Measurements from ENCODE around the gene NMNAT2.

NMNAT2 gene

DNA sequence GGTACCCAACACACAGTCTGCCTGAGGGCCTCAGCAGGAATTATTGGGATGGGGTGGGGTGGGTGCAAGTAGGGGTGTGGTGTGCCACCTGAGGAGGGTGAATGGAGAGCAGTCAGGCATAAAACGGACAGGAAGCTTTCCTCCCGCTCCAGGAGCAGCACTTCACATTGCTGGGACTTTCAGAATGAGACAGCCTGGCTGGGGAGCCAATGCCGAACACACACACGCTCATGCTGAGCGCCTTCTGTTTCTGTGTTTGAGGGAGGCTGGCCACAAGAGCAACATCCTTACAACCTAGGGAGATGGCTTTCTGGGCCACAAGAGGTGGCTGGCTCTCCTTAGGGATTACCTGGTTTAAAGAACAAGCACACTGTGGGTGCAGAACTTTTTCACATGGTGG is 134.1 kb downstream of the NMNAT2 start:
- FAIRE-seq (no peak), DNase-seq (ENCODE audit: insufficient read length, low spot score) (no peak)
- TF ChIP-seq, protein P1, sequence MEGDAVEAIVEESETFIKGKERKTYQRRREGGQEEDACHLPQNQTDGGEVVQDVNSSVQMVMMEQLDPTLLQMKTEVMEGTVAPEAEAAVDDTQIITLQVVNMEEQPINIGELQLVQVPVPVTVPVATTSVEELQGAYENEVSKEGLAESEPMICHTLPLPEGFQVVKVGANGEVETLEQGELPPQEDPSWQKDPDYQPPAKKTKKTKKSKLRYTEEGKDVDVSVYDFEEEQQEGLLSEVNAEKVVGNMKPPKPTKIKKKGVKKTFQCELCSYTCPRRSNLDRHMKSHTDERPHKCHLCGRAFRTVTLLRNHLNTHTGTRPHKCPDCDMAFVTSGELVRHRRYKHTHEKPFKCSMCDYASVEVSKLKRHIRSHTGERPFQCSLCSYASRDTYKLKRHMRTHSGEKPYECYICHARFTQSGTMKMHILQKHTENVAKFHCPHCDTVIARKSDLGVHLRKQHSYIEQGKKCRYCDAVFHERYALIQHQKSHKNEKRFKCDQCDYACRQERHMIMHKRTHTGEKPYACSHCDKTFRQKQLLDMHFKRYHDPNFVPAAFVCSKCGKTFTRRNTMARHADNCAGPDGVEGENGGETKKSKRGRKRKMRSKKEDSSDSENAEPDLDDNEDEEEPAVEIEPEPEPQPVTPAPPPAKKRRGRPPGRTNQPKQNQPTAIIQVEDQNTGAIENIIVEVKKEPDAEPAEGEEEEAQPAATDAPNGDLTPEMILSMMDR (IDR thresholded peaks at IDR 0.05; ENCODE audit: insufficient read depth, missing control alignments) = no peak

DNA sequence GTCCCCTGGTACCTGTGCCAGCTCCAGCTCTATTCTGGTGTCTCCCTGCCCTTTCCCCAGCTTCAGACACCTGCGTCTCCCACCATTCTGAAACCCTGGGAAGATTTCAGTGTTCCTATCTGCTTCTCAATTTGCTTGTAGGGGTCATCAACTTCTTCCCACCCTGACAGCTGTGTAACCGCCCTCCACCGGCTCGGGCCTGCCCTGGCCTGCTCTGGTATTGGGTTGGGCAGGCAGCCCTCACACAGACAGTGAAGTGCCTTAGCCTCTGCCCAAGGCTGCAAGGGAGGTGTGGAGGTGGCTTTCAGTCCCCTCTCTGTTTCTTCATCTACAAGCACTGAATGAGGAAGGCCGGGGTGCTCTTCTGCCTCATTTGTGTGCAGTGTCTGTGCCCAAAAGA is 134.9 kb downstream of the NMNAT2 start:
- DNase-seq (ENCODE audit: insufficient read length, low spot score) = no peak
- no peak for FAIRE-seq

DNA sequence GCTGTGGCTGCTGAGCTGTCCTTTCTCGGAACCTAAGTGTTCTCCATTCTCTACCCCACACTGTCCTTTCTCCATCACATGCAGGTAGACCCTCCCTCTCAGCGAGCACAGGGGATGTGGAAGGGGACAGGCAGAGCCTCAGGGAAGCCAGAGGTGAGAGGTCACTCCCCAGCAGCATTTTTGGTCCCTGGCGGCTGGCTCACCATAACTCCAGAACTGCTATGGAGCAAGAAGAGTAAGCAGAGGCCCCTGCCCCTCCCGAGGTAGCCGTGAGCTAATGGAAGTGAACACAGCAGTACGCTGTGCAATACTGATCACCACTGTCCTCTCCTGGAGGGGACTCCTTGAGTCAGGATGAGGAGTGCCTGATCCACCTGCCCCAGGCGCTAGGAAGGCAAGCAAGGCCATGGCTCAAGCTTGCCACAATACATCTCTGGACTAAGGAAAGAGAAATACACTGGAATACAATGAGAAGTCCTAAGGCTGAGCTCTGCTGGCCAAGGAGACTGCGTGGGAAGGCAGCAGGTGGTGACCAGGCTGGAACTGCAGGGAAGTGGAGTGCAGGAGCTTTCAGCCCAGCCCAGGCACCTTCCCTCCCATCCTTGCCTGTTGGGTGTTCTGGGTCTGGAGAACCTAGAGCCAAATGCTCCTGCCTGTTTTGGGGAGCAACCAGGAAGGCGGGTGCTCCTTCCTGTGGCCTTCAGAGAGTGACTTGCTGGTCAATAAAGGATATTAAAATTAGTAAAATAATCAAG is 135.9 kb downstream of the NMNAT2 start:
- no peak for FAIRE-seq
- no peak for DNase-seq (ENCODE audit: insufficient read length, low spot score)
- TF ChIP-seq, protein P1 (IDR thresholded peaks at IDR 0.05; ENCODE audit: insufficient read depth, missing control alignments) = no peak

More for the DNA sequence above, 134.9 kb downstream of the NMNAT2 start:
- TF ChIP-seq, protein P1 (IDR thresholded peaks at IDR 0.05; ENCODE audit: insufficient read depth, missing control alignments) = no peak

DNA sequence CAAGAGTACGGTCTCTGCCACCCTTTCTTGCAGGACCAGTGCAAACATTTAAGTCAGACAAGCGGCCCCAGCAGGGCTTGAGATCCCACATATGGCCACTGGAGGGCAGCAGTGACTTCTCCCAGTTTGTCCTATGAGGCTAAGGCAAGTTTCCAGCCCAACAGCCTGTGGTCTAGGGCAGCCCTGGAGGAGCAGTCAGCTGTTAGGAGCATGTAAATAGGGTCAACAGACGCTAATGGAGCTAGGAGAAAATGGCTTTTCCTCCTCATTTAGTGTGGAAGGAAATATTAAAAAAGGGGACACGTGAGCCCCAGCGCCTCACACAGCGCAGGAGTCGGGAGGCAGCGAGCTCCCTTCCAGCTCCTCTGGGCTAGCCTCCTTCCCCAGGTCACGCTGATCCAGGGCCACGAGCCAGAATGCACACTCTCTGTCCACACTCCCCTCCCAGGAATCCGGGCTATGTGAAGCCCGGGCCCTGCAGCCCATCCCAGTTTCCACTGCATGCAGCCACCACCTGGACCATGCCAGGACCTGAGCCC is 136.6 kb downstream of the NMNAT2 start:
- TF ChIP-seq, protein P1 (IDR thresholded peaks at IDR 0.05; ENCODE audit: insufficient read depth, missing control alignments) = peak; percentile 97
- DNase-seq (ENCODE audit: insufficient read length, low spot score) (peak; percentile 86), FAIRE-seq (peak; percentile 67)

DNA sequence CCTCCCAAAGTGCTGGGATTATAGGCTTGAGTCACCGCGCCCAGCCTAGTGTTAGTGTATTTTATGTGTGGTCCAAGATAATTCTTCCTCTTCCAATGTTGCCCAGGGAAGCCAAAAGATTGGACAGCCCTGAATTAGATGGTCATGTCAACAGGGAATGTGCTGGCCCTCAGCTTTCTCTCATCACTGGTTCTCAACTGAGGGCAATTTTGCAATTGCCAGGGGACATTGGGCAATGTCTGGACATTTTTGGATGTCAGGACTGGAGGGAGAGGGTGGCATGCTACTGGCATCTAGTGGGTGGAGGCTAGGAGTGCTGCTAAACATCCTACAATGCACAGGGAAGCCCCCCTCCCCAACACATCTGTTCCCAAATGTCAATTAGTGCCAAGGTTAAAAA is 137.1 kb downstream of the NMNAT2 start:
- FAIRE-seq (no peak), DNase-seq (ENCODE audit: insufficient read length, low spot score) (no peak)
- TF ChIP-seq, protein P1 (IDR thresholded peaks at IDR 0.05; ENCODE audit: insufficient read depth, missing control alignments) = no peak

DNA sequence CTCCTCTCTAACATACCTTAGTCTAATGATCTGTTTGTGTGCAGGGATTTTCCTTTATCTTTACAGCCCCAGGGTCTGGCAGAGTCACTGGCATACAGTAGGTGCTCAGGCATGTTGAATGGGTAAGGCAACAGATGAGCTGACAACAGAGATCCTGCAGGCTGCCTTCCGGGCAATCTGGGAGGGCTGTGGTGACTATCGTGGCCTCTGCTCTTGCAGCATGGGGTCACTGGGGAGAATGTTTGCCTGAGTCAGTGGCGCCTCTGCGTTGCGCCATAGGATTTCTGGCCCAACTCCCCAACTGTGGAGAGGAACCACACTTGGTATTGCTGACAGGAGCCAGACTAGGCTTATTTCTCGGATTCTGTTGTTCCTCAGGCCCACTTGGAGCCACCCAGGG is 138.3 kb downstream of the NMNAT2 start:
- TF ChIP-seq, protein P1 (IDR thresholded peaks at IDR 0.05; ENCODE audit: insufficient read depth, missing control alignments) = no peak
- DNase-seq (ENCODE audit: insufficient read length, low spot score) (no peak), FAIRE-seq (no peak)
